PC-3 (cell line): ENCODE data around the gene COL19A1. TPM values are rescaled to one million over a fixed set of nuclear protein-coding genes. Genes with fewer than 3 reads are reported as not detected.
"Not testable (repeated sequence)": the region's sequence is repeated elsewhere in the genome, so short reads cannot be mapped to it uniquely, and the experiment has no call there.

Source experiments
- ATAC-seq: fragments of 200-7000 bp; cut with Tn5 transposase; 2 replicates; pipeline ENCODE4 v1.9.1; 2020; ENCODE audit warnings: mild to moderate bottlenecking, moderate library complexity
- BruUV-seq: library from RNA; stranded (reverse); fragments of 400-500 nt; replicated peaks from 2 replicates; lab custom pipeline; 2021; lab: Mats Ljungman, UMichigan
- CTCF ChIA-PET: fragments of 300-600 bp; sonication (Branson Sonifier 250); formaldehyde crosslinking; loops from one replicate; lab custom pipeline; 2022; ENCODE audit warnings: antibody characterized with exemption; lab: Charles Lee
- POLR2A ChIA-PET: fragments of 300-600 bp; sonication (Branson Sonifier 250); formaldehyde crosslinking; loops from one replicate; lab custom pipeline; 2022; ENCODE audit warnings: antibody characterized with exemption; ENCODE audit not compliant: unreplicated experiment; lab: Charles Lee
- DNase-seq: peaks from one replicate; pipeline ENCODE4 v3.0.0-alpha.2; 2015
- H2AFZ ChIP-seq: fragments of 300-600 bp; sonication (generic); 2 replicates; pipeline ENCODE4 v1.6.0; 2016; ENCODE audit warnings: antibody characterized with exemption, low read length
- H3F3A ChIP-seq: fragments of 300-600 bp; sonication (generic); one replicate; pipeline ENCODE4 v1.6.0; 2017; ENCODE audit warnings: antibody characterized with exemption, low read length, control low read depth, mild to moderate bottlenecking; ENCODE audit not compliant: unreplicated experiment
- H3K27ac ChIP-seq: fragments of 300-600 bp; sonication (generic); 2 replicates; pipeline ENCODE4 v1.5.1; 2016; ENCODE audit warnings: mild to moderate bottlenecking, low read length
- H3K27me3 ChIP-seq: fragments of 300-600 bp; sonication (generic); 2 replicates; pipeline ENCODE4 v1.6.1; 2016; ENCODE audit warnings: low read length, mixed read lengths
- H3K36me3 ChIP-seq: fragments of 300-600 bp; sonication (generic); 2 replicates; pipeline ENCODE4 v1.6.1; 2016; ENCODE audit warnings: low read depth, mixed run types, low read length, mixed read lengths
- H3K4me1 ChIP-seq: fragments of 300-600 bp; sonication (generic); 2 replicates; pipeline ENCODE4 v1.5.1; 2016; ENCODE audit warnings: low read length; ENCODE audit not compliant: insufficient read depth
- H3K4me2 ChIP-seq: fragments of 300-600 bp; sonication (generic); 2 replicates; pipeline ENCODE4 v1.6.0; 2016; ENCODE audit warnings: low read length
- H3K4me3 ChIP-seq: fragments of 300-600 bp; sonication (generic); 2 replicates; pipeline ENCODE4 v1.5.1; 2016; ENCODE audit warnings: mild to moderate bottlenecking, low read length, mixed read lengths
- H3K79me2 ChIP-seq: fragments of 300-600 bp; sonication (generic); 2 replicates; pipeline ENCODE4 v1.6.1; 2017; ENCODE audit warnings: low read length, mixed read lengths
- H3K9ac ChIP-seq: fragments of 300-600 bp; sonication (generic); 2 replicates; pipeline ENCODE4 v1.6.0; 2016; ENCODE audit warnings: mild to moderate bottlenecking, low read length
- H3K9me2 ChIP-seq: fragments of 300-600 bp; sonication (generic); replicated peaks from 2 replicates; pipeline ENCODE4 v1.6.1; 2016; ENCODE audit warnings: mixed run types, low read length, mixed read lengths
- H3K9me3 ChIP-seq: fragments of 300-600 bp; sonication (generic); 2 replicates; pipeline ENCODE4 v1.6.1; 2016; ENCODE audit warnings: low read length, mixed read lengths
- H4K20me1 ChIP-seq: fragments of 300-600 bp; sonication (generic); 2 replicates; pipeline ENCODE4 v1.6.1; 2016; ENCODE audit warnings: low read length, mixed read lengths
- EZH2 ChIP-seq: fragments of 300-600 bp; sonication (generic); IDR thresholded peaks from one replicate; pipeline ENCODE4 v1.6.1; 2017; ENCODE audit warnings: antibody characterized with exemption, mild to moderate bottlenecking, low read length; ENCODE audit not compliant: unreplicated experiment
- EZH2phosphoT487 ChIP-seq: fragments of 300-600 bp; sonication (generic); IDR thresholded peaks from 2 replicates; pipeline ENCODE4 v1.6.1; 2018; ENCODE audit warnings: mild to moderate bottlenecking, antibody characterized with exemption, low read length, borderline replicate concordance
- intact Hi-C: fragments of 100-400 bp; cut with micrococcal nuclease; formaldehyde crosslinking; loops from 2 replicates; pipeline ENCODE4 v1.9.0; 2023
- total RNA-seq: library from RNA; depleted of rRNA; stranded (reverse); fragments of >200 nt; gene quantifications from 2 replicates; pipeline ENCODE4 v1.2.3, GENCODE V29; 2014
- TF ChIP-seq, protein P1 (sequence below): fragments of 300-600 bp; sonication (generic); conservative IDR thresholded peaks from 2 replicates; pipeline ENCODE4 v1.5.1; 2017; ENCODE audit warnings: antibody characterized with exemption, low read depth, mild to moderate bottlenecking, low read length

The COL19A1 gene
- total RNA-seq, 1 experiment from 2014 or later: not detected

DNA sequence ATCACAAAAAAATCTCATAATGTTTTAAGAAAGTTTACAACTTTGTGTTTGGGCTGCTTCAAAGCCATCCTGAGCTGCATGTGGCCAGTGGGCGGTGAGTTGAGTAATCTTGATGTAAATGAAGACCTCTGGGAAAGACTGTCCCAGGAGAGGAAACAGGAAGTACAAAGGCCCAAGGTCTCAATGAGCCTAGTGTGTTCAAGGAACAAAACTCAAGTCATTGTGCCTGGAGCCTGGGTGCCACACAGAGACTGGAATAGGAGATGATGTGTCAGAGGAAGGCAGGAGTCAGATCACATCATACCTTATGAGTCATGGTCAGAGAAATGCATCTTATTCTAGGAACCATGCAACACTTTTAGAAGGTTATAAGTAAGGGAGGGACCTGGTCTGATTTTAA, 51.5 kb downstream of the COL19A1 start:
- CTCF ChIA-PET: no interaction called here
- Histone ChIP-seq H3K79me2 (no peaks in the 10 kb centered on the region), H3K9me3 (no peaks in the 10 kb centered on the region), H4K20me1 (no peaks in the 10 kb centered on the region), H3K9me2 (no peaks in the 10 kb centered on the region), H3K27ac (peak overlapping the region; percentile 38), H3K27me3 (no peaks in the 10 kb centered on the region), H3K36me3 (no peaks in the 10 kb centered on the region), H2AFZ (no peak overlapping the region), H3K4me1 (peaks cover 9% of the 10 kb centered on the region; the same call in 1 of the 2 replicates), H3K9ac (no peak overlapping the region), H3K4me3 (no peak overlapping the region), H3F3A (no peaks in the 10 kb centered on the region), H3K4me2 (no peak overlapping the region)
- TF ChIP-seq EZH2 (no peak), EZH2phosphoT487 (no peak)
- TF ChIP-seq, protein P1, sequence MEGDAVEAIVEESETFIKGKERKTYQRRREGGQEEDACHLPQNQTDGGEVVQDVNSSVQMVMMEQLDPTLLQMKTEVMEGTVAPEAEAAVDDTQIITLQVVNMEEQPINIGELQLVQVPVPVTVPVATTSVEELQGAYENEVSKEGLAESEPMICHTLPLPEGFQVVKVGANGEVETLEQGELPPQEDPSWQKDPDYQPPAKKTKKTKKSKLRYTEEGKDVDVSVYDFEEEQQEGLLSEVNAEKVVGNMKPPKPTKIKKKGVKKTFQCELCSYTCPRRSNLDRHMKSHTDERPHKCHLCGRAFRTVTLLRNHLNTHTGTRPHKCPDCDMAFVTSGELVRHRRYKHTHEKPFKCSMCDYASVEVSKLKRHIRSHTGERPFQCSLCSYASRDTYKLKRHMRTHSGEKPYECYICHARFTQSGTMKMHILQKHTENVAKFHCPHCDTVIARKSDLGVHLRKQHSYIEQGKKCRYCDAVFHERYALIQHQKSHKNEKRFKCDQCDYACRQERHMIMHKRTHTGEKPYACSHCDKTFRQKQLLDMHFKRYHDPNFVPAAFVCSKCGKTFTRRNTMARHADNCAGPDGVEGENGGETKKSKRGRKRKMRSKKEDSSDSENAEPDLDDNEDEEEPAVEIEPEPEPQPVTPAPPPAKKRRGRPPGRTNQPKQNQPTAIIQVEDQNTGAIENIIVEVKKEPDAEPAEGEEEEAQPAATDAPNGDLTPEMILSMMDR: no peak
- peak; percentile 73 for DNase-seq
- BruUV-seq: no TSS peak
- peak; percentile 51 for ATAC-seq
- intact Hi-C loops: no loop called here
- POLR2A ChIA-PET: no interaction called here

DNA sequence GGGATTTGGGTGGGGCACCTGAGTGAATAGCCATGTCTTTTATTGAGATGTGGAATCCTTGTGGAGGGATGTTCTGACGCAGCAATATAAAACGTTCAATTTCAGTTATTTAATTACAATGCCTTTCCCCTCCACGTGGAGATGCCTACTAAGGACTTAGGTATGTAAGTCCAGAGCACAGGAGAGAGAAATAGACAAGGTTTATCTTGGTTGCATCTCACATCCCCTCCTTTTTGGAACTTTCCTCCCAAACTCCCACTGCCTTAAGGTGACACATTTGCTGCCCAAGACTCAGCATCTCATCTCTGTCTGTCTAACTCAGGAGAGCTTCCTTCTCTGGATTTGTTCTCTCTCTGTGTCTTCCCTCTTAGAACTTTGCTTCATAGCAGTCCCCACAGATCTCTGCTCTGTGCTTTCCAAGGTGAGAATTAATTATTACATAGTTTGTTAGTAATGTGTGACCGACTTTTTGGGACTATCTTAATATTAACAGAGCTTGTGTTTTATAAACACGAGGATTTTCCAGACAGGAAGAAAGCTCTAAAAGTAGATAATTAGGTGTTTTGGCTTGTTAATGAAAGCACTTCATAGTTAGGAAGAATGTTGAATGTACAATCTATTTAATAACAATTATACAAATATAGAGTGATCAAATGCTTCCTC, 52.6 kb downstream of the COL19A1 start:
- H3K27ac ChIP-seq: no peak overlapping the region
- no peaks in the 10 kb centered on the region for H3K9me2 ChIP-seq
- ChIA-PET CTCF (no interaction called here), POLR2A (no interaction called here)
- H3F3A ChIP-seq: no peaks in the 10 kb centered on the region
- no peaks in the 10 kb centered on the region for H3K27me3 ChIP-seq
- H3K4me2 ChIP-seq: no peak overlapping the region
- ATAC-seq: no peak
- no peaks in the 10 kb centered on the region for H3K79me2 ChIP-seq
- intact Hi-C loops: no loop called here
- no peaks in the 10 kb centered on the region for H3K36me3 ChIP-seq
- no TSS peak for BruUV-seq
- no peak overlapping the region for H2AFZ ChIP-seq
- TF ChIP-seq, protein P1: no peak
- no peak for TF ChIP-seq EZH2phosphoT487
- no peak for TF ChIP-seq EZH2
- H3K9ac ChIP-seq: no peak overlapping the region
- DNase-seq: no peak
- H3K9me3 ChIP-seq: no peaks in the 10 kb centered on the region
- H4K20me1 ChIP-seq: no peaks in the 10 kb centered on the region
- H3K4me1 ChIP-seq: peaks cover 9% of the 10 kb centered on the region; the same call in 1 of the 2 replicates
- H3K4me3 ChIP-seq: no peak overlapping the region

GRCh38 chr6:69921066-69921465, 54.7 kb downstream of the COL19A1 start:
- H4K20me1 ChIP-seq, H2AFZ ChIP-seq, CTCF ChIA-PET, H3F3A ChIP-seq, H3K9me2 ChIP-seq, H3K79me2 ChIP-seq, H3K27ac ChIP-seq, ATAC-seq, H3K4me2 ChIP-seq, H3K4me1 ChIP-seq, H3K27me3 ChIP-seq, H3K36me3 ChIP-seq, POLR2A ChIA-PET, H3K9ac ChIP-seq, BruUV-seq, H3K4me3 ChIP-seq, DNase-seq, intact Hi-C loops, H3K9me3 ChIP-seq: not testable (repeated sequence)

DNA sequence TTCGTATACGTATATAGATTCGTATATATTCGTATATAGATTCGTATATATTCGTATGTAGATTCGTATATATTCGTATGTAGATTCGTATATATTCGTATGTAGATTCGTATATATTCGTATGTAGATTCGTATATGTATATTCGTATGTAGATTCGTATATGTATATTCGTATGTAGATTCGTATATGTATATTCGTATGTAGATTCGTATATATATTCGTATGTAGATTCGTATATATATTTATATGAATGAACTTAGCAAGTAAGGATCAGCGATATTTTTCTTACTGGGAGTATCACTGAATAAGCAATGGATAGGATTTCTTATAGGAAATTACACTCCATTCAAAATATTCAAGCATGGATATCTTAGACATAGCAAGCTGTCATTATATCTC, 55.3 kb downstream of the COL19A1 start:
- H3K4me1 ChIP-seq, ATAC-seq, POLR2A ChIA-PET, H3F3A ChIP-seq, H3K4me3 ChIP-seq, H3K79me2 ChIP-seq, H3K27ac ChIP-seq, DNase-seq, H3K9me3 ChIP-seq, H2AFZ ChIP-seq, BruUV-seq, H3K27me3 ChIP-seq, CTCF ChIA-PET, H3K9ac ChIP-seq, H3K4me2 ChIP-seq, H3K9me2 ChIP-seq, intact Hi-C loops, H3K36me3 ChIP-seq, H4K20me1 ChIP-seq: not testable (repeated sequence)
